Cardiac muscle cell (in vitro differentiated cells and primary cell): ENCODE data around the gene ST7. TPM values are rescaled to one million over a fixed set of nuclear protein-coding genes. Genes with fewer than 3 reads are reported as not detected.

Source experiments
- DNase-seq, 2 donors: peaks; one replicate each; pipeline versions ENCODE4 v3.0.0 to v3.0.0-alpha.2; 2010 to 2017; ENCODE audit warnings: low read depth in 1 of 2, low spot score in 1 of 2
- H3K27ac ChIP-seq: fragments of 200-600 bp; sonication (generic); 2 replicates; pipeline ENCODE4 v1.5.1; 2016
- H3K27me3 ChIP-seq: fragments of 200-600 bp; sonication (generic); 2 replicates; pipeline ENCODE4 v1.6.0; 2016; ENCODE audit warnings: control low read depth
- H3K36me3 ChIP-seq: fragments of 200-600 bp; sonication (generic); 2 replicates; pipeline ENCODE4 v1.5.1; 2016; ENCODE audit warnings: control low read depth
- H3K4me1 ChIP-seq: fragments of 200-600 bp; sonication (generic); 2 replicates; pipeline ENCODE4 v1.8.1; 2017; ENCODE audit warnings: low read depth, mild to moderate bottlenecking, mixed run types
- H3K4me3 ChIP-seq: fragments of 200-600 bp; sonication (generic); 2 replicates; pipeline ENCODE4 v1.5.1; 2016; ENCODE audit warnings: mild to moderate bottlenecking
- H3K9me3 ChIP-seq: fragments of 200-600 bp; sonication (generic); 2 replicates; pipeline ENCODE4 v1.5.1; 2017; ENCODE audit warnings: low read depth, mild to moderate bottlenecking, control low read depth
- polyA plus RNA-seq: library from polyadenylated mRNA; unstranded; fragments of >200 nt; fragmentation: Nextera tagmentation; extraction: Ambion mirVana; gene quantifications from 2 replicates; pipeline ENCODE4 v1.2.1, GENCODE V29; 2016
- total RNA-seq: library from RNA; depleted of rRNA; stranded (reverse); fragments of >200 nt; gene quantifications from 2 replicates; pipeline ENCODE4 v1.2.3, GENCODE V29; 2016
- TF ChIP-seq, protein P1 (sequence below): IDR thresholded peaks from 2 replicates; pipeline ENCODE4 v1.5.1; 2012; ENCODE audit warnings: low read depth, mild to moderate bottlenecking, low read length

Gene ST7
- total and polyA plus RNA-seq, 2 experiments from 2014 or later: 83.5 to 96.7 TPM

DNA sequence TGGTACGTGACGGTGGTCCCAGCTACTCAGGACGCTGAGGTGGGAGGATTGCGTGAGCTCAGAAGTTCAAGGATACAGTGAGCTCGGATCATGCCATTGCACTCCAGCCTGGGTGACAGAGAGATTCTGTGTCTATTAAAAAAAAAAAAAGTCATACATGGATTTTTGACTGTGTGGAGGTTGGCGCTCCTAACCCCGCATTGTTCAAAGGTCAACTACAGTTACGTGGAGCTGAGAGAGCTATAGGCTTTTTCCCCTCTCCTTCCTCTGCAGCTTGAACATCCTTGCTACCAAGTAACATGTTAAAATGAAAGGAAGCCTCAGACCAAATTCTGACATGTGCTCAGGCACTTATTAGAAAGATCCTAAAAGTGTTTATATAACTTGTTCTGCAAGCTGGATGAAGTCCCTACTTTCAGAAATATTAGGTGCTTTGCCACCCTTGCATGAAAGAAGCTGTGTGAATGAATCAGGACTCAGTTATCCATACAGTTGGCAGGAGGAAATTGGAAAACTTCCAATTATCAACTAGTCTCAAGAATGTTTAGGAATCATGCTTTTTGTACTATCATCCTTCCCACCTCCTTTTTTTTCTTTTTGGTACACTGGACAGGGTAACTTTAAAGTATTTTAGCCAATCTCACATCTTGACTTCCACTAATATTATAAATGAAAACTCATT, 12.5 kb upstream of the ST7 start:
- no peak overlapping the region for H3K27ac ChIP-seq
- H3K4me1 ChIP-seq: no peaks in the 10 kb centered on the region
- no peaks in the 10 kb centered on the region for H3K9me3 ChIP-seq
- H3K4me3 ChIP-seq: no peak overlapping the region
- TF ChIP-seq, protein P1, sequence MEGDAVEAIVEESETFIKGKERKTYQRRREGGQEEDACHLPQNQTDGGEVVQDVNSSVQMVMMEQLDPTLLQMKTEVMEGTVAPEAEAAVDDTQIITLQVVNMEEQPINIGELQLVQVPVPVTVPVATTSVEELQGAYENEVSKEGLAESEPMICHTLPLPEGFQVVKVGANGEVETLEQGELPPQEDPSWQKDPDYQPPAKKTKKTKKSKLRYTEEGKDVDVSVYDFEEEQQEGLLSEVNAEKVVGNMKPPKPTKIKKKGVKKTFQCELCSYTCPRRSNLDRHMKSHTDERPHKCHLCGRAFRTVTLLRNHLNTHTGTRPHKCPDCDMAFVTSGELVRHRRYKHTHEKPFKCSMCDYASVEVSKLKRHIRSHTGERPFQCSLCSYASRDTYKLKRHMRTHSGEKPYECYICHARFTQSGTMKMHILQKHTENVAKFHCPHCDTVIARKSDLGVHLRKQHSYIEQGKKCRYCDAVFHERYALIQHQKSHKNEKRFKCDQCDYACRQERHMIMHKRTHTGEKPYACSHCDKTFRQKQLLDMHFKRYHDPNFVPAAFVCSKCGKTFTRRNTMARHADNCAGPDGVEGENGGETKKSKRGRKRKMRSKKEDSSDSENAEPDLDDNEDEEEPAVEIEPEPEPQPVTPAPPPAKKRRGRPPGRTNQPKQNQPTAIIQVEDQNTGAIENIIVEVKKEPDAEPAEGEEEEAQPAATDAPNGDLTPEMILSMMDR: no peak
- no peaks in the 10 kb centered on the region for H3K27me3 ChIP-seq
- no peak for DNase-seq
- H3K36me3 ChIP-seq: no peaks in the 10 kb centered on the region

DNA sequence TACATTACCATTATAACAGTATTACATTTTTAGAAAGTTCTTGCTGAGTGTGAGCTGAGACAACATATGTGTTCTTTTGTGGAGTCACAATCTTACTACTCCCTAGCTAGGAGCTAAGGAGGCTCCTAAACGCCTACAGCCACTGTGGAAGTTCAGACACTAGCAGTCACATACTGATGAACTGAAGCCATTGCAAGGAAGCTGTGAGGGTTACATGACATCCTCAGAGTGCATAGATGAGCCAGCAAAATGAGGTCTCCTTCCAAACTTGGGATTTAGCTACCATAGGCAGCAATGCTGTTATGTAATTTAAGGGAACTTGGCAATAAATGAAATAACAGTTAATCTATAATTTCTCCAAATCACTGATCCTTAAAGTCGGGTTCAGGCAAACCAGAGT, 10.8 kb upstream of the ST7 start:
- Histone ChIP-seq H3K4me3 (no peak overlapping the region), H3K36me3 (no peaks in the 10 kb centered on the region), H3K9me3 (no peaks in the 10 kb centered on the region), H3K27me3 (no peaks in the 10 kb centered on the region), H3K4me1 (no peaks in the 10 kb centered on the region), H3K27ac (peak overlapping the region; percentile 1)
- TF ChIP-seq, protein P1: no peak
- DNase-seq: no peak

DNA sequence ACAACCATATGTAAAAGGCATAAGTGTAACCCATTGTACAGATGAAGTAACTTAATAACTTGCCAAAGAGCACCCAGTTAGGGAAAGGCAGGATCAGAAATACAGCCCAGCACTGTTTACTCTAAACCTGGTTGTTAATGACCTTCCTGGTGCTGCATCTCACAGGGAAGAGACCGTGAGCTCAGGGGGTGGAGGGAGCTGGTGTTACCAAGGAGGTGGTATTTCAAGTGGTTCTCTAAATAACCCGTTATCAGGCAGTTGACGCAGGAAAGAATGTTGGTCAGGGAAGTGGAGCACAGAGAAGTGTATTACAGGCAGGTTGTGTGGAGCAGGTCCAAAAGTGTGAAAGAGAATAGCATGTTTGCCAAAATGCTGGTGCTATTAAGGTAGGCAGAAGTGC, 4.4 kb upstream of the ST7 start:
- H3K27me3 ChIP-seq: no peaks in the 10 kb centered on the region
- no peaks in the 10 kb centered on the region for H3K9me3 ChIP-seq
- H3K4me3 ChIP-seq: no peak overlapping the region
- H3K4me1 ChIP-seq: peaks cover 39% of the 10 kb centered on the region
- TF ChIP-seq, protein P1: no peak
- no peaks in the 10 kb centered on the region for H3K36me3 ChIP-seq
- DNase-seq: peak; percentile 18 to 93
- peak overlapping the region; percentile 100 for H3K27ac ChIP-seq

DNA sequence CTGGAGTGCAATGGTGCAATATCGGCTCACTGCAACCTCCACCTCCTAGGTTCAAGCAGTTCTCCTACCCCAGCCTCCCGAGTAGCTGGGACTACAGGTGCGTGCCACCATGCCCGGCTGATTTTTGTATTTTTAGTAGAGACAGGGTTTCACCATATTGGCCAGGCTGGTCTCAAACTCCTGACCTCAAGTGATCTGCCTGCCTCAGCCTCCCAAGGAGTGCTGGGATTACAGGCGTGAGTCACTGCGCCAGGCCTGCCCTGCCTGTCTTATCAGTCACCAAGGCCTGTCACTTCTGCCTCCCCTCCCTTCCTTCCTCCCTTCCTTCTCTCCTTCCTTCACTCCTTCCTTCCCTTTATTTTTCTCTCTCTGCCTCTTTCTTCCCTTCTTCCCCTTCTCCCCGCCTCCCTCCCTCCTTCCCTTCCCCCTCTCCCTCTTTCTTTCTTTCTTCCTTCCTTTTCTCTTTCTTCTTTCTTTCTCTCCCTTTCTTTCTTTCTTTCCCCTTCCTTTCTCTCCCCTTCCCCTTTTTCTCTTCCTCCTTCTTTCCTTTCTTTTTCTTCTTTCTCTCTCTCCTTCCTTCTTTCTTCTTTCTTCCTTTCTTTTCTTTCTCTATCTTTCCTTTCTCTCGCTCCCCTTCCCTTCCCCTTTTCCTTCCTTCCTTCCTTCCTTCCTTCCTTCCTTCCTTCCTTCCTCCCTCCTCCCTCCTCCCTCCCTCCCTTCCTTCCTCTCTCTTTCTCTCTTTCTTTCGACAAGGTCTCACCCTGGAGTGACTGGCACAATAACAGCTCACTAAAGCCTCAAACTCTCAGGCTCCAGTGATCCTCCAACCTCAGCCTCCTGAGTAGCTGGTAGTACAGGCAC, 3.1 kb upstream of the ST7 start:
- Histone ChIP-seq H3K4me1 (peaks cover 44% of the 10 kb centered on the region), H3K27ac (peak overlapping the region; percentile 100), H3K36me3 (no peaks in the 10 kb centered on the region), H3K9me3 (no peaks in the 10 kb centered on the region), H3K27me3 (no peaks in the 10 kb centered on the region), H3K4me3 (no peak overlapping the region)
- no peak for DNase-seq
- TF ChIP-seq, protein P1: no peak

DNA sequence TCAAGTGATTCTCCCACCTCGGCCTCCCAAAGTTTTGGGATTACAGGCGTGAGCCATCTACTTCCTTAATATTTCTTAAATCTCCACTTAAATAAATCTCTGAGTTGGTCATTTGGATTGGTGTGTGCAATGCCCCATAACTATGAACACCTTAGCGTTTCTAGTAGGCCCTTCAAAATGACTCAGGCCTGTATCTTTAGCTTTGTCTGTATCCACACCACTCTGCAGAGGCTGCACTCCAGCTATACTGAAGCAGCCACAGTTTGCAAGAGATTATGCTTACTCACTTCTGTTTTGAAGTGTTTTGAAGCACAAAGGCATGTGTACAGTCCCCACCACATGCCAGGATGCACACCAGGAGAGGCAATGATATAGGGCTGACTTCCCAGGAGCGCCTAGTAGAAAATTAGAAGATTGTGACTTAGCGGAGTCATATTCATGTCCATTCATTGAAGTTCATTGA, 2.4 kb upstream of the ST7 start:
- Histone ChIP-seq H3K27me3 (no peaks in the 10 kb centered on the region), H3K4me3 (no peak overlapping the region), H3K36me3 (no peaks in the 10 kb centered on the region), H3K9me3 (no peaks in the 10 kb centered on the region), H3K4me1 (peaks cover 51% of the 10 kb centered on the region), H3K27ac (peak overlapping the region; percentile 100)
- TF ChIP-seq, protein P1: no peak
- peak in 1 of 2 donors; percentile 40 for DNase-seq
